Activated CD8-positive, alpha-beta T cell treated with anti-CD3 and anti-CD28 coated beads, Interleukin-2, amount 10 ng/mL, durations not matched to agents 7 days and 5 days (primary cell): ENCODE data around the gene PGC. TPM values are rescaled to one million over a fixed set of nuclear protein-coding genes. Genes with fewer than 3 reads are reported as not detected.

Source experiments
- ATAC-seq: fragments of 150-1000 bp; cut with Tn5 transposase; one replicate; pipeline ENCODE4 v1.10.0; 2021; ENCODE audit warnings: moderate library complexity
- CTCF ChIA-PET: fragments of 350-600 bp; sonication (Branson Sonifier 250); formaldehyde crosslinking; loops from one replicate; lab custom pipeline; 2021; ENCODE audit warnings: antibody characterized with exemption; lab: Charles Lee
- POLR2A ChIA-PET: fragments of 350-600 bp; sonication (Branson Sonifier 250); formaldehyde crosslinking; loops from one replicate; lab custom pipeline; 2021; ENCODE audit warnings: antibody characterized with exemption; lab: Charles Lee
- DNase-seq: peaks from one replicate; pipeline ENCODE4 v3.0.0-alpha.2; 2020
- H3K27ac Mint-ChIP-seq: one replicate; pipeline ENCODE4 v1.8.0; 2021; ENCODE audit warnings: mild to moderate bottlenecking, mixed read lengths
- H3K27me3 Mint-ChIP-seq: one replicate; pipeline ENCODE4 v1.8.0; 2021; ENCODE audit warnings: low read depth, mixed read lengths
- H3K36me3 Mint-ChIP-seq: one replicate; pipeline ENCODE4 v1.8.0; 2021; ENCODE audit warnings: low read depth, mixed read lengths
- H3K4me1 Mint-ChIP-seq: one replicate; pipeline ENCODE4 v1.8.0; 2021; ENCODE audit warnings: low read depth, mixed read lengths
- H3K4me3 Mint-ChIP-seq: one replicate; pipeline ENCODE4 v1.8.0; 2021; ENCODE audit warnings: mild to moderate bottlenecking, mixed read lengths
- H3K9me3 Mint-ChIP-seq: one replicate; pipeline ENCODE4 v1.8.0; 2022; ENCODE audit warnings: mixed read lengths; ENCODE audit not compliant: insufficient read depth
- total RNA-seq, 2 experiments: library from RNA; stranded (reverse); gene quantifications; one replicate each; pipeline ENCODE4 v1.2.3, GENCODE V29; 2021

Gene PGC
- total RNA-seq, 2 experiments from 2014 or later: not detected

GRCh38 chr6:41743406-41744235, 3.6 kb downstream of the PGC start:
- no peak overlapping the region for H3K4me3 Mint-ChIP-seq
- H3K27me3 Mint-ChIP-seq: peaks cover 2% of the 10 kb centered on the region
- ATAC-seq: no peak
- H3K36me3 Mint-ChIP-seq: no peaks in the 10 kb centered on the region
- POLR2A ChIA-PET: no interaction called here
- DNase-seq: no peak
- no peaks in the 10 kb centered on the region for H3K9me3 Mint-ChIP-seq
- H3K27ac Mint-ChIP-seq: no peak overlapping the region
- CTCF ChIA-PET: no interaction called here
- no peaks in the 10 kb centered on the region for H3K4me1 Mint-ChIP-seq

GRCh38 chr6:41741625-41742490, 5.3 kb downstream of the PGC start:
- no peak overlapping the region for H3K4me3 Mint-ChIP-seq
- DNase-seq (no peak), ATAC-seq (no peak)
- H3K36me3 Mint-ChIP-seq: no peaks in the 10 kb centered on the region
- H3K9me3 Mint-ChIP-seq: no peaks in the 10 kb centered on the region
- H3K27ac Mint-ChIP-seq: no peak overlapping the region
- no peaks in the 10 kb centered on the region for H3K27me3 Mint-ChIP-seq
- H3K4me1 Mint-ChIP-seq: no peaks in the 10 kb centered on the region
- ChIA-PET POLR2A (no interaction called here), CTCF (no interaction called here)

- Mint-ChIP-seq H3K27ac (no peak overlapping the region), H3K9me3 (no peaks in the 10 kb centered on the region), H3K4me3 (no peak overlapping the region), H3K4me1 (peaks cover 7% of the 10 kb centered on the region), H3K27me3 (no peaks in the 10 kb centered on the region), H3K36me3 (no peaks in the 10 kb centered on the region)
- ChIA-PET POLR2A (no interaction called here), CTCF (no interaction called here)
- no peak for DNase-seq
- ATAC-seq: no peak
Observed at GRCh38 chr6:41740366-41741162, 6.6 kb downstream of the PGC start.

GRCh38 chr6:41739041-41739440, 8.2 kb downstream of the PGC start:
- no peak for ATAC-seq
- POLR2A ChIA-PET: no interaction called here
- Mint-ChIP-seq H3K4me1 (peaks cover 7% of the 10 kb centered on the region), H3K9me3 (no peaks in the 10 kb centered on the region), H3K36me3 (no peaks in the 10 kb centered on the region), H3K4me3 (no peak overlapping the region), H3K27ac (no peak overlapping the region), H3K27me3 (no peaks in the 10 kb centered on the region)
- CTCF ChIA-PET: no interaction called here
- DNase-seq: no peak

- H3K4me3 Mint-ChIP-seq: no peak overlapping the region
- H3K27ac Mint-ChIP-seq: no peak overlapping the region
- ATAC-seq (no peak), DNase-seq (no peak)
- no peaks in the 10 kb centered on the region for H3K9me3 Mint-ChIP-seq
- ChIA-PET CTCF (interaction anchor here (1.5 kb wide), 1 partner anchor 39 kb away, joined by 3 read pairs; no protein-coding TSS in a partner anchor), POLR2A (no interaction called here)
- no peaks in the 10 kb centered on the region for H3K27me3 Mint-ChIP-seq
- H3K36me3 Mint-ChIP-seq: peaks cover under 1% of the 10 kb centered on the region
- H3K4me1 Mint-ChIP-seq: peaks cover 20% of the 10 kb centered on the region
Observed at GRCh38 chr6:41737591-41738130, 9.5 kb downstream of the PGC start.

GRCh38 chr6:41736800-41737555, 10.2 kb downstream of the PGC start:
- Mint-ChIP-seq H3K27me3 (no peaks in the 10 kb centered on the region), H3K36me3 (peaks cover 3% of the 10 kb centered on the region), H3K27ac (no peak overlapping the region), H3K4me1 (peaks cover 24% of the 10 kb centered on the region), H3K4me3 (no peak overlapping the region), H3K9me3 (no peaks in the 10 kb centered on the region)
- ATAC-seq (no peak), DNase-seq (no peak)
- ChIA-PET POLR2A (no interaction called here), CTCF (interaction anchor here (1.5 kb wide), 1 partner anchor 40 kb away, joined by 3 read pairs; no protein-coding TSS in a partner anchor)

- CTCF ChIA-PET: interaction anchor here (0.6 to 4.2 kb wide), 4 partner anchors 15 to 291 kb away, joined by 3 to 59 read pairs (median 17); partner anchors contain the start of gene TOMM6
- no peaks in the 10 kb centered on the region for H3K27me3 Mint-ChIP-seq
- DNase-seq (no peak), ATAC-seq (no peak)
- no peaks in the 10 kb centered on the region for H3K9me3 Mint-ChIP-seq
- H3K4me1 Mint-ChIP-seq: peaks cover 29% of the 10 kb centered on the region
- POLR2A ChIA-PET: no interaction called here
- H3K27ac Mint-ChIP-seq: no peak overlapping the region
- no peak overlapping the region for H3K4me3 Mint-ChIP-seq
- H3K36me3 Mint-ChIP-seq: peaks cover 3% of the 10 kb centered on the region
Observed at GRCh38 chr6:41736186-41736733, 10.9 kb downstream of the PGC start.

GRCh38 chr6:41735427-41736185, 11.6 kb downstream of the PGC start, which contains the start of gene TFEB:
TSS of gene TFEB (minus strand) at chr6:41735608. CDS start at chr6:41691213, 44,395 bp downstream.
- no peaks in the 10 kb centered on the region for H3K9me3 Mint-ChIP-seq
- peaks cover 3% of the 10 kb centered on the region for H3K36me3 Mint-ChIP-seq
- ChIA-PET CTCF (interaction anchor here (0.6 to 4.2 kb wide), 5 partner anchors 16 to 292 kb away, joined by 3 to 59 read pairs (median 9); partner anchors contain the start of gene TOMM6), POLR2A (interaction anchor here (2.8 kb wide), 1 partner anchor 30 kb away, joined by 19 read pairs; no protein-coding TSS in a partner anchor)
- peak; percentile 69 for ATAC-seq
- no peaks in the 10 kb centered on the region for H3K27me3 Mint-ChIP-seq
- H3K4me1 Mint-ChIP-seq: peaks cover 35% of the 10 kb centered on the region
- H3K27ac Mint-ChIP-seq: peak within 1 kb of the TSS; percentile 74
- peak; percentile 95 for DNase-seq
- H3K4me3 Mint-ChIP-seq: peak within 1 kb of the TSS; percentile 77

- peak overlapping the region; percentile 77 for H3K4me3 Mint-ChIP-seq
- CTCF ChIA-PET: interaction anchor here (0.8 to 4.2 kb wide), 15 partner anchors 15 to 366 kb away, joined by 3 to 59 read pairs (median 7); partner anchors contain the start of genes BYSL, MED20, TAF8 and TOMM6
- H3K36me3 Mint-ChIP-seq: peaks cover 3% of the 10 kb centered on the region
- POLR2A ChIA-PET: interaction anchor here (0.7 to 2.8 kb wide), 5 partner anchors 19 to 52 kb away, joined by 3 to 19 read pairs (median 11); partner anchors contain the start of gene TOMM6
- no peaks in the 10 kb centered on the region for H3K27me3 Mint-ChIP-seq
- H3K27ac Mint-ChIP-seq: peak overlapping the region; percentile 52
- ATAC-seq (peak; percentile 62), DNase-seq (peak; percentile 78)
- no peaks in the 10 kb centered on the region for H3K9me3 Mint-ChIP-seq
- H3K4me1 Mint-ChIP-seq: peaks cover 42% of the 10 kb centered on the region
Observed at GRCh38 chr6:41734666-41735426, 12.4 kb downstream of the PGC start.
